ENCODE results near the gene WDPCP. TPM values are rescaled to one million over a fixed set of nuclear protein-coding genes. Genes with fewer than 3 reads are reported as not detected.
"Not testable (repeated sequence)": the region's sequence is repeated elsewhere in the genome, so short reads cannot be mapped to it uniquely, and the experiment has no call there.

WDPCP gene
- total RNA-seq, 2 experiments from 2014 or later = 10.5 to 12.0 TPM

- Mint-ChIP-seq H3K4me1 (no peaks in the 10 kb centered on the region), H3K36me3 (no peaks in the 10 kb centered on the region), H3K27ac (no peak overlapping the region), H3K9me3 (peaks cover 1% of the 10 kb centered on the region), H3K4me3 (no peak overlapping the region), H3K27me3 (peaks cover 7% of the 10 kb centered on the region)
- POLR2A ChIA-PET = no interaction called here
- ATAC-seq (ENCODE audit: low read depth) (no peak), DNase-seq (no peak)
Observed at GRCh38 chr2:63086687-63087086, 501.6 kb downstream of the WDPCP start.

GRCh38 chr2:63081404-63081803 is 506.9 kb downstream of the WDPCP start:
- Mint-ChIP-seq H3K27ac (no peak overlapping the region), H3K4me1 (no peaks in the 10 kb centered on the region), H3K27me3 (peaks cover 16% of the 10 kb centered on the region), H3K9me3 (no peaks in the 10 kb centered on the region), H3K36me3 (no peaks in the 10 kb centered on the region), H3K4me3 (no peak overlapping the region)
- POLR2A ChIA-PET = no interaction called here
- DNase-seq (no peak), ATAC-seq (ENCODE audit: low read depth) (no peak)

- POLR2A ChIA-PET = no interaction called here
- Mint-ChIP-seq H3K9me3 (no peaks in the 10 kb centered on the region), H3K27me3 (peaks cover 18% of the 10 kb centered on the region), H3K4me3 (no peak overlapping the region), H3K27ac (no peak overlapping the region), H3K4me1 (no peaks in the 10 kb centered on the region), H3K36me3 (no peaks in the 10 kb centered on the region)
- ATAC-seq (ENCODE audit: low read depth) (no peak), DNase-seq (no peak)
Observed at GRCh38 chr2:63078852-63079606, 509.2 kb downstream of the WDPCP start.

GRCh38 chr2:63074399-63074798 is 513.9 kb downstream of the WDPCP start:
- ATAC-seq (ENCODE audit: low read depth); POLR2A ChIA-PET; H3K4me1 Mint-ChIP-seq; H3K27ac Mint-ChIP-seq; DNase-seq; H3K36me3 Mint-ChIP-seq; H3K4me3 Mint-ChIP-seq; H3K9me3 Mint-ChIP-seq: not testable (repeated sequence)
- peaks cover 21% of the 10 kb centered on the region for H3K27me3 Mint-ChIP-seq

- no peak overlapping the region for H3K27ac Mint-ChIP-seq
- H3K36me3 Mint-ChIP-seq = no peaks in the 10 kb centered on the region
- POLR2A ChIA-PET = no interaction called here
- ATAC-seq (ENCODE audit: low read depth) (no peak), DNase-seq (no peak)
- no peaks in the 10 kb centered on the region for H3K4me1 Mint-ChIP-seq
- peaks cover 21% of the 10 kb centered on the region for H3K27me3 Mint-ChIP-seq
- H3K4me3 Mint-ChIP-seq = no peak overlapping the region
- H3K9me3 Mint-ChIP-seq = no peaks in the 10 kb centered on the region
Observed at GRCh38 chr2:63073994-63074393, 514.3 kb downstream of the WDPCP start.

GRCh38 chr2:63071664-63072063 is 516.6 kb downstream of the WDPCP start:
- Mint-ChIP-seq H3K4me1 (no peaks in the 10 kb centered on the region), H3K36me3 (no peaks in the 10 kb centered on the region), H3K27ac (no peak overlapping the region), H3K4me3 (no peak overlapping the region), H3K27me3 (peaks cover 27% of the 10 kb centered on the region), H3K9me3 (no peaks in the 10 kb centered on the region)
- no peak for DNase-seq
- POLR2A ChIA-PET = no interaction called here
- no peak for ATAC-seq (ENCODE audit: low read depth)

Other genes starting within 250 kb of the WDPCP start
- 100 to 1,000 TPM; 161 to 163 TPM for gene MDH1, start 486 bp upstream of the WDPCP start, total RNA-seq